GM23338 (cell line): ENCODE measurements around the gene STAMBPL1. TPM values are rescaled to one million over a fixed set of nuclear protein-coding genes. Genes with fewer than 3 reads are reported as not detected.

ENCODE experiments used
- ATAC-seq: fragments of 200-7000 bp; cut with Tn5 transposase; 3 replicates; pipeline ENCODE4 v1.9.1; 2020
- DNase-seq: peaks from one replicate; pipeline ENCODE4 v3.0.0-alpha.2; 2015; ENCODE audit warnings: low spot score
- H2AFZ ChIP-seq: fragments of 200-600 bp; sonication (generic); 2 replicates; pipeline ENCODE4 v1.8.0; 2016; ENCODE audit warnings: antibody characterized with exemption, mild to moderate bottlenecking, moderate library complexity
- H3F3A ChIP-seq: fragments of 200-600 bp; sonication (generic); replicated peaks from 2 replicates; pipeline ENCODE4 v1.8.0; 2017; ENCODE audit warnings: antibody characterized with exemption, mixed run types, low read depth
- H3K27ac ChIP-seq: fragments of 200-600 bp; sonication (generic); 2 replicates; pipeline ENCODE4 v1.6.1; 2016; ENCODE audit warnings: low read depth
- H3K27me3 ChIP-seq: fragments of 200-600 bp; sonication (generic); 2 replicates; pipeline ENCODE4 v1.8.0; 2016; ENCODE audit warnings: mild to moderate bottlenecking, mixed run types, moderate library complexity; ENCODE audit not compliant: insufficient read depth
- H3K36me3 ChIP-seq: fragments of 200-600 bp; sonication (generic); 2 replicates; pipeline ENCODE4 v1.8.0; 2016; ENCODE audit warnings: mild to moderate bottlenecking; ENCODE audit not compliant: insufficient read depth
- H3K4me1 ChIP-seq: fragments of 200-600 bp; sonication (generic); 2 replicates; pipeline ENCODE4 v1.8.0; 2016; ENCODE audit warnings: mild to moderate bottlenecking, moderate library complexity; ENCODE audit not compliant: insufficient read depth
- H3K4me2 ChIP-seq: fragments of 200-600 bp; sonication (generic); 2 replicates; pipeline ENCODE4 v1.7.1; 2017; ENCODE audit warnings: mixed run types
- H3K4me3 ChIP-seq: fragments of 200-600 bp; sonication (generic); 2 replicates; pipeline ENCODE4 v1.6.1; 2016; ENCODE audit warnings: mixed run types
- H3K79me2 ChIP-seq: fragments of 200-600 bp; sonication (generic); replicated peaks from 2 replicates; pipeline ENCODE4 v1.8.0; 2017; ENCODE audit warnings: mild to moderate bottlenecking; ENCODE audit not compliant: insufficient read depth
- H3K9me2 ChIP-seq: fragments of 200-600 bp; sonication (generic); 2 replicates; pipeline ENCODE4 v1.8.0; 2017; ENCODE audit not compliant: insufficient read depth
- H4K20me1 ChIP-seq: fragments of 200-600 bp; sonication (generic); replicated peaks from 2 replicates; pipeline ENCODE4 v1.8.0; 2017; ENCODE audit warnings: mild to moderate bottlenecking; ENCODE audit not compliant: insufficient read depth
- H3K27ac Mint-ChIP-seq: 2 replicates; pipeline ENCODE4 v1.8.0; 2020; ENCODE audit warnings: inconsistent platforms, mild to moderate bottlenecking, moderate library complexity, mixed read lengths
- H3K27me3 Mint-ChIP-seq: 3 replicates; pipeline ENCODE4 v1.8.0; 2022; ENCODE audit warnings: low read depth, mild to moderate bottlenecking, moderate library complexity, mixed read lengths, inconsistent platforms; ENCODE audit not compliant: insufficient read depth, poor library complexity
- H3K36me3 Mint-ChIP-seq: 3 replicates; pipeline ENCODE4 v1.8.0; 2021; ENCODE audit warnings: low read depth, mild to moderate bottlenecking, inconsistent platforms, moderate library complexity, mixed read lengths
- H3K4me1 Mint-ChIP-seq: 3 replicates; pipeline ENCODE4 v1.8.0; 2020; ENCODE audit warnings: mild to moderate bottlenecking, inconsistent platforms, mixed read lengths
- H3K4me3 Mint-ChIP-seq: 3 replicates; pipeline ENCODE4 v1.8.0; 2021; ENCODE audit warnings: moderate library complexity, mild to moderate bottlenecking, inconsistent platforms, mixed read lengths
- H3K9me3 Mint-ChIP-seq: 3 replicates; pipeline ENCODE4 v1.8.0; 2020; ENCODE audit warnings: moderate library complexity, mild to moderate bottlenecking, inconsistent platforms, mixed read lengths
- CREB1 ChIP-seq: fragments of 250-450 bp; sonication (Bioruptor Pico); IDR thresholded peaks from 2 replicates; pipeline ENCODE4 v1.5.0; 2020; ENCODE audit warnings: low read depth, mild to moderate bottlenecking, moderate library complexity
- CTCF ChIP-seq, 2 experiments: fragments of 200-600 bp in 1 of 2; sonication (generic) in 1 of 2; conservative IDR thresholded peaks; 2 replicates each; pipeline versions ENCODE4 v1.5.1 to v1.6.1; 2016 to 2017; ENCODE audit warnings: antibody characterized with exemption in 2 of 2, low read depth in 2 of 2, mild to moderate bottlenecking in 2 of 2, moderate library complexity in 1 of 2
- EZH2 ChIP-seq: fragments of 200-600 bp; sonication (generic); IDR thresholded peaks from one replicate; pipeline ENCODE4 v1.8.0; 2017; ENCODE audit warnings: antibody characterized with exemption, mild to moderate bottlenecking, low read depth; ENCODE audit not compliant: unreplicated experiment
- JUNB ChIP-seq: IDR thresholded peaks from one replicate; pipeline ENCODE4 v1.6.1; 2016; ENCODE audit warnings: antibody characterized with exemption; ENCODE audit not compliant: unreplicated experiment
- NANOG ChIP-seq: IDR thresholded peaks from 2 replicates; pipeline ENCODE4 v1.6.1; 2016; ENCODE audit warnings: antibody characterized with exemption, borderline replicate concordance
- POLR2AphosphoS5 ChIP-seq: IDR thresholded peaks from 2 replicates; pipeline ENCODE4 v1.6.1; 2016; ENCODE audit warnings: antibody characterized with exemption, low read depth
- ZNF462 ChIP-seq: fragments of 250-450 bp; sonication (Bioruptor Pico); IDR thresholded peaks from 2 replicates; pipeline ENCODE4 v1.5.0; 2020; ENCODE audit warnings: mild to moderate bottlenecking, moderate library complexity
- polyA plus RNA-seq: library from polyadenylated mRNA; unstranded; fragments of >200 nt; fragmentation: Nextera tagmentation; extraction: Ambion mirVana; gene quantifications from 2 replicates; pipeline ENCODE4 v1.2.1, GENCODE V29; 2016
- total RNA-seq: library from RNA; depleted of rRNA; stranded (reverse); fragments of >200 nt; shearing (Covaris generic); gene quantifications from 2 replicates; pipeline ENCODE4 v1.2.3, GENCODE V29; 2014

The STAMBPL1 gene
- total and polyA plus RNA-seq, 2 experiments from 2014 or later: 2.5 to 11.5 TPM

GRCh38 chr10:88851706-88852105 lies 28.3 kb upstream of the STAMBPL1 start, which contains the start of gene ANKRD22:
Gene ANKRD22 (minus strand): TSS chr10:88851844. CDS start chr10:88851607, 237 bp downstream.
- Histone ChIP-seq H3K4me3 (no peak within 1 kb of the TSS), H3K27ac (no peak within 1 kb of the TSS), H4K20me1 (no peaks in the 10 kb centered on the region), H3K36me3 (no peaks in the 10 kb centered on the region), H2AFZ (peak within 1 kb of the TSS; percentile 60; the same call in 1 of the 2 replicates), H3K79me2 (no peaks in the 10 kb centered on the region), H3F3A (no peaks in the 10 kb centered on the region), H3K9me2 (no peaks in the 10 kb centered on the region), H3K4me2 (no peak within 1 kb of the TSS), H3K27me3 (no peaks in the 10 kb centered on the region), H3K4me1 (peaks cover 21% of the 10 kb centered on the region)
- no peaks in the 10 kb centered on the region for H3K9me3 Mint-ChIP-seq
- no peak within 1 kb of the TSS for H3K27ac Mint-ChIP-seq
- H3K4me1 Mint-ChIP-seq: peaks cover 21% of the 10 kb centered on the region
- no peak within 1 kb of the TSS for H3K4me3 Mint-ChIP-seq
- no peaks in the 10 kb centered on the region for H3K36me3 Mint-ChIP-seq
- TF ChIP-seq ZNF462 (no peak), JUNB (no peak), POLR2AphosphoS5 (no peak), CREB1 (CRISPR knock-in tag) (no peak), EZH2 (no peak)
- H3K27me3 Mint-ChIP-seq: peaks cover 2% of the 10 kb centered on the region
- ATAC-seq: peak; percentile 88
- DNase-seq: peak; percentile 53

GRCh38 chr10:88852327-88852726 lies 27.7 kb upstream of the STAMBPL1 start:
- Mint-ChIP-seq H3K9me3 (no peaks in the 10 kb centered on the region), H3K36me3 (no peaks in the 10 kb centered on the region), H3K4me1 (peaks cover 18% of the 10 kb centered on the region), H3K4me3 (no peak overlapping the region), H3K27me3 (peaks cover 2% of the 10 kb centered on the region), H3K27ac (no peak overlapping the region)
- no peaks in the 10 kb centered on the region for H3K9me2 ChIP-seq
- H3K4me2 ChIP-seq: no peak overlapping the region
- H4K20me1 ChIP-seq: no peaks in the 10 kb centered on the region
- peak; percentile 9 for DNase-seq
- no peak overlapping the region for H2AFZ ChIP-seq
- no peaks in the 10 kb centered on the region for H3K27me3 ChIP-seq
- no peak for ATAC-seq
- H3K36me3 ChIP-seq: no peaks in the 10 kb centered on the region
- no peak overlapping the region for H3K27ac ChIP-seq
- H3F3A ChIP-seq: no peaks in the 10 kb centered on the region
- peaks cover 20% of the 10 kb centered on the region for H3K4me1 ChIP-seq
- H3K4me3 ChIP-seq: no peak overlapping the region
- no peaks in the 10 kb centered on the region for H3K79me2 ChIP-seq
- TF ChIP-seq NANOG (no peak), EZH2 (no peak), CTCF (conservative IDR thresholded peaks at IDR 0.05; ENCODE audit: low read depth in 2 of 2) (no peak), POLR2AphosphoS5 (no peak)
